ENCODE data around the gene STUM.

The STUM gene

DNA sequence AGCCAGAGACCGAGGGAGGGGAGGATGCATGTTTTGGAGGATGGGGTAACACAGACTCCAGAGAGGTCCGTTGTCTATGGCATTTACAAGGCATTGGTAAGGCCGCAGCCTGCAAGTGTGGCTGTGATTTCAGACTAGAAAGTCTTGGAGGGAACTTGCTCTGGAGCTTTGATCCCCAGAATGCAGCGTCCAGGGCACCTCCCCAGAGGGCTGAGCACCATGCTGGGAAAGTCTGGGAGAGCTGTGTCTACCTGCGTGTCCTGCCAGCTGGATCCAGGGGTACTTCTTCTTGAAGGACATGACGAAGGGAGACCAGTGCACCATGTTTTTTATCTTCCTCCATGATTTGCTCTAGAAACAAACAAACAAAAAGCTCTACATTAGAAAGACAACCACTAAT lies 99.9 kb downstream of the STUM start:
- TF ChIP-seq, protein P1, sequence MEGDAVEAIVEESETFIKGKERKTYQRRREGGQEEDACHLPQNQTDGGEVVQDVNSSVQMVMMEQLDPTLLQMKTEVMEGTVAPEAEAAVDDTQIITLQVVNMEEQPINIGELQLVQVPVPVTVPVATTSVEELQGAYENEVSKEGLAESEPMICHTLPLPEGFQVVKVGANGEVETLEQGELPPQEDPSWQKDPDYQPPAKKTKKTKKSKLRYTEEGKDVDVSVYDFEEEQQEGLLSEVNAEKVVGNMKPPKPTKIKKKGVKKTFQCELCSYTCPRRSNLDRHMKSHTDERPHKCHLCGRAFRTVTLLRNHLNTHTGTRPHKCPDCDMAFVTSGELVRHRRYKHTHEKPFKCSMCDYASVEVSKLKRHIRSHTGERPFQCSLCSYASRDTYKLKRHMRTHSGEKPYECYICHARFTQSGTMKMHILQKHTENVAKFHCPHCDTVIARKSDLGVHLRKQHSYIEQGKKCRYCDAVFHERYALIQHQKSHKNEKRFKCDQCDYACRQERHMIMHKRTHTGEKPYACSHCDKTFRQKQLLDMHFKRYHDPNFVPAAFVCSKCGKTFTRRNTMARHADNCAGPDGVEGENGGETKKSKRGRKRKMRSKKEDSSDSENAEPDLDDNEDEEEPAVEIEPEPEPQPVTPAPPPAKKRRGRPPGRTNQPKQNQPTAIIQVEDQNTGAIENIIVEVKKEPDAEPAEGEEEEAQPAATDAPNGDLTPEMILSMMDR (IDR thresholded peaks at IDR 0.05; ENCODE audit: low read depth, low read length, missing control alignments) = no peak
- Histone ChIP-seq H3K36me3 (replicated peaks) (no peaks in the 10 kb centered on the region), H3K4me3 (ENCODE audit: low read depth, low read length) (no peak overlapping the region), H3K27me3 (replicated peaks) (no peaks in the 10 kb centered on the region), H3K27ac (no peak overlapping the region)
- in situ Hi-C loops (cut with HindIII; ENCODE audit: low pct_ligation_motif_present, low sequenced_read_pairs) = loop anchor here (25.0 kb wide), 2 partner anchors 189 to 789 kb away; no protein-coding TSS in a partner anchor
- no peak for DNase-seq

DNA sequence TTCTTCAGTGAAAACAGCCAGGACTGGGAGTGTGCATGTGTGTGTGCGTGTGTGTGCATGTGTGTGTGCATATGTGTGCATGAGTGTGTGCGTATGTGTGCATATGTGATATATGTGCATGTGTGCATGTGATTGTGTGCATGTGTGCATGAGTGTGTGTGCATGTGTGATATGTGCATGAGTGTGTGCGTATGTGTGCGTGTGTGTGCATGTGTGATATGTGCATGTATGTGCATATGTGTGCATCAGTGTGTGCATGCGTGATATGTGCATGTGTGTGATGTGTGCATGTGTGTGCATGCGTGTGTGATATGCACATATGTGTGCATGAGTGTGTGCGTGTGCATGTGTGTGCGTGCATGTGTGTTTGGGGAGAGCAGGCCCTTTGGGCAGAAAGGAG lies 100.7 kb downstream of the STUM start:
- H3K27me3 ChIP-seq (replicated peaks) = no peaks in the 10 kb centered on the region
- no peak overlapping the region for H3K27ac ChIP-seq
- no peak overlapping the region for H3K4me3 ChIP-seq (ENCODE audit: low read depth, low read length)
- TF ChIP-seq, protein P1 (IDR thresholded peaks at IDR 0.05; ENCODE audit: low read depth, low read length, missing control alignments) = no peak
- no peaks in the 10 kb centered on the region for H3K36me3 ChIP-seq (replicated peaks)
- no peak for DNase-seq
- in situ Hi-C loops (cut with HindIII; ENCODE audit: low pct_ligation_motif_present, low sequenced_read_pairs) = loop anchor here (25.0 kb wide), 2 partner anchors 188 to 788 kb away; no protein-coding TSS in a partner anchor

DNA sequence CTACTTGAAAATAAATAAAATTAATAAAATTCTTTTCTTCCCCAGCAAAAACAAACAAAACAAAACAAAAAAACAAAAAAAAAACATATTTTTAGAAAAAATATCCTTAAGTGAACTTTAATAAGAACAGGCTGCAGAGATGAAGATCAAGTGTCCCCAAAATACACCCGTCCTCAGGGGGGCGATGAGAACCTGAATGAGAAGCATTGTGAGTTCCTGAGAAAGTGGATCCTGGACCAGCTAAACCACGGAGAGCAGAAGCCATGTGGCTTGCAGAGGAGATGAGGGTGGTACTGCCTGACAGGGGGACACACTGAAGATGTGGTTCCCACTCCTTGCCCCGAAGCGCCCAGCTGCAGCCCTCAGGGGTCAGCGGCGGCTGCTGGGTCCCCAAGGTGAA lies 101.2 kb downstream of the STUM start:
- Histone ChIP-seq H3K4me3 (ENCODE audit: low read depth, low read length) (no peak overlapping the region), H3K27me3 (replicated peaks) (no peaks in the 10 kb centered on the region), H3K36me3 (replicated peaks) (no peaks in the 10 kb centered on the region), H3K27ac (no peak overlapping the region)
- in situ Hi-C loops (cut with HindIII; ENCODE audit: low pct_ligation_motif_present, low sequenced_read_pairs) = loop anchor here (25.0 kb wide), 2 partner anchors 188 to 788 kb away; no protein-coding TSS in a partner anchor
- no peak for DNase-seq
- TF ChIP-seq, protein P1 (IDR thresholded peaks at IDR 0.05; ENCODE audit: low read depth, low read length, missing control alignments) = peak; percentile 36

DNA sequence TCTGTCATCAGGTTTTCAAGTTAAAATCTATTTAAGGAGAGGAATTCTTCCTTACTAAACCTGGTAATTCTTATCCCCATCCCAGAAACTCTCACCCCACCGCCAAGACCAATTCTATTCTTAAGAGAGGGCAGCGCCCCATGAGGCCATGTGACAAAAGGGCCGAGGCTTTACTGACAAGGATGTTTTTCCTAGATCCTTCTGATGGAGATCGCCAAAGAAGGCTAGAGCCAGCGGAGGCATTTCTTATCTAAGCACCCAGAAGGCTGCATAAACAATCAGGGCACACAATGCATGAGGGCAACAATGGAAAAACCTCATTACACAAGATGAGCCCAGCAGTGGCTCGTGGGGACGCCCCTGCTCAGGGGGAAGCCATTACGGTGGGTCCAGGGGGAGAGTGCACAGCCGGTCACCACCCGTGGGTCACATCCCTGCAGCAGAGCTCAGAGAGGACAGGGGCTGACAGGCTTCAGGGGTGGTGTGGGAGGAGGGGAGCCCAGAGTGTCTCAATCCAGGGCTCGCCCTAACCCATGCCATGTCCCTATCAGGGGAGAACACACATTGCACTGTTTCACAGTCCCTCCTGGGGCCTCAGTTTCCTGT lies 101.8 kb downstream of the STUM start:
- Histone ChIP-seq H3K27me3 (replicated peaks) (no peaks in the 10 kb centered on the region), H3K4me3 (ENCODE audit: low read depth, low read length) (no peak overlapping the region), H3K27ac (no peak overlapping the region), H3K36me3 (replicated peaks) (no peaks in the 10 kb centered on the region)
- DNase-seq = no peak
- in situ Hi-C loops (cut with HindIII; ENCODE audit: low pct_ligation_motif_present, low sequenced_read_pairs) = no loop called here
- TF ChIP-seq, protein P1 (IDR thresholded peaks at IDR 0.05; ENCODE audit: low read depth, low read length, missing control alignments) = peak; percentile 19

DNA sequence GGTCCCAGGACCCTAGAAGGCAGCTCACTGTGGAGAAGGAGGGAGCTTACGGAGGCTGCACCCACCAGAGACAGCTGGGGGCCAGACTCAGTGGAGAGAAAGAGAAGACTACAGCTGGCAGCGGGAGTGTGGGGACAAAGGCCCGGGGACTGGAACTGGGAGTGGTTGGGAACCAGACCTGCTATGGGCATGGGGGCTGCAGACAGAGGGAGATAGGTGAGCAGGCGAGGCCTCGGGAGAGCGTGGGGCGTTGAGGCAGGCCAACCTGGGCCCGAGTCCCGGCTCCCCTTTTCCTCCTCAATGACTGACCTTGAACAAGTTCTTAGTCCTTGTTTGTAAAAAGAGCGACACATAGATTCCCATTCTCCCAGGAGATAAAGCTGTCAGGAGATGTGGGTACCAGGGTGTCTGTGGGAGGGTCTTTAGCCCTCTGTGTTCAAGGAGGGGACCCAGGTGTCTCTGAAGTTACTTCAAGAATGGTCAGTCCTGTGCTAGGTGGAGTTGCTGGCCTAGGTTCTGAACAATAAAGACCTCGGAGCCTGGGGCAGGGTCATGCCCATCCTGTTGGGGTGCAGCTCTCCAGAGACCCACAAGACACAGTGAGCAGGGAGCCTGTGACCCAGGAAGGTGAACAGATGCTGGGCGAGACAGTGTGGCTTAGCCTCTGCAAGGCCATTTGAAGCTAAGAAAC lies 102.6 kb downstream of the STUM start:
- no peak overlapping the region for H3K27ac ChIP-seq
- TF ChIP-seq, protein P1 (IDR thresholded peaks at IDR 0.05; ENCODE audit: low read depth, low read length, missing control alignments) = no peak
- H3K36me3 ChIP-seq (replicated peaks) = no peaks in the 10 kb centered on the region
- no peak for DNase-seq
- in situ Hi-C loops (cut with HindIII; ENCODE audit: low pct_ligation_motif_present, low sequenced_read_pairs) = no loop called here
- no peaks in the 10 kb centered on the region for H3K27me3 ChIP-seq (replicated peaks)
- no peak overlapping the region for H3K4me3 ChIP-seq (ENCODE audit: low read depth, low read length)

Measured in brain microvascular endothelial cell (primary cell).